Caco-2 (cell line): ENCODE data around the gene STRIP1. TPM values are rescaled to one million over a fixed set of nuclear protein-coding genes. Genes with fewer than 3 reads are reported as not detected.

ENCODE experiments used
- BruUV-seq: library from RNA; stranded (reverse); fragments of 400-500 nt; replicated peaks from 2 replicates; lab custom pipeline; 2021; lab: Mats Ljungman, UMichigan
- CTCF ChIA-PET: fragments of 300-600 bp; sonication (Branson Sonifier 250); formaldehyde crosslinking; loops from one replicate; lab custom pipeline; 2022; ENCODE audit warnings: antibody characterized with exemption; lab: Charles Lee
- POLR2A ChIA-PET: fragments of 300-600 bp; sonication (Branson Sonifier 250); formaldehyde crosslinking; loops from one replicate; lab custom pipeline; 2022; ENCODE audit warnings: antibody characterized with exemption; lab: Charles Lee
- DNase-seq, 2 experiments: peaks; one replicate each; pipeline versions ENCODE4 v3.0.0 to v3.0.0-alpha.2; 2020 to 2022
- H3K27me3 ChIP-seq: replicated peaks from 2 replicates; pipeline ENCODE4 v1.6.0; 2011; ENCODE audit warnings: low read length; ENCODE audit not compliant: control insufficient read depth, insufficient read depth
- H3K36me3 ChIP-seq: 2 replicates; pipeline ENCODE4 v1.5.1; 2011; ENCODE audit warnings: low read length; ENCODE audit not compliant: control insufficient read depth, insufficient read depth
- H3K4me1 ChIP-seq: fragments of 250-450 bp; sonication (Bioruptor Pico); 2 replicates; pipeline ENCODE4 v1.5.1; 2020; ENCODE audit warnings: mild to moderate bottlenecking
- H3K4me3 ChIP-seq: 2 replicates; pipeline ENCODE4 v1.5.1; 2011; ENCODE audit warnings: low read depth, mild to moderate bottlenecking, control low read depth, low read length
- H3K9me3 ChIP-seq: fragments of 250-450 bp; sonication (Bioruptor Pico); 2 replicates; pipeline ENCODE4 v1.5.1; 2020; ENCODE audit warnings: mild to moderate bottlenecking, moderate library complexity
- H3K27ac Mint-ChIP-seq: one replicate; pipeline ENCODE4 v1.8.0; 2022; ENCODE audit warnings: mixed read lengths; ENCODE audit not compliant: unreplicated experiment
- H3K27me3 Mint-ChIP-seq: one replicate; pipeline ENCODE4 v1.8.0; 2022; ENCODE audit warnings: mixed read lengths; ENCODE audit not compliant: insufficient read depth, unreplicated experiment
- H3K36me3 Mint-ChIP-seq: one replicate; pipeline ENCODE4 v1.8.0; 2022; ENCODE audit warnings: mild to moderate bottlenecking, mixed read lengths; ENCODE audit not compliant: insufficient read depth, unreplicated experiment
- H3K4me1 Mint-ChIP-seq: one replicate; pipeline ENCODE4 v1.8.0; 2022; ENCODE audit warnings: low read depth, mixed read lengths; ENCODE audit not compliant: unreplicated experiment
- H3K4me3 Mint-ChIP-seq: one replicate; pipeline ENCODE4 v1.8.0; 2022; ENCODE audit warnings: mild to moderate bottlenecking, moderate library complexity, mixed read lengths; ENCODE audit not compliant: unreplicated experiment
- H3K9me3 Mint-ChIP-seq: one replicate; pipeline ENCODE4 v1.8.0; 2022; ENCODE audit warnings: mixed read lengths; ENCODE audit not compliant: unreplicated experiment
- CTCF ChIP-seq, 2 experiments: fragments of 200-600 bp in 1 of 2; IDR thresholded peaks; 1 replicate in 1 of 2; 2 replicates in 1 of 2; pipeline versions ENCODE4 v1.5.1 to v1.8.0; 2011 to 2022; ENCODE audit warnings: antibody characterized with exemption in 1 of 2, control low read depth in 1 of 2, inconsistent platforms in 1 of 2, low read depth in 1 of 2, low read length in 1 of 2, mild to moderate bottlenecking in 1 of 2, moderate library complexity in 1 of 2; ENCODE audit not compliant: insufficient read depth in 1 of 2, severe bottlenecking in 1 of 2, unreplicated experiment in 1 of 2
- intact Hi-C: fragments of 100-400 bp; cut with micrococcal nuclease; formaldehyde crosslinking; loops from one replicate; pipeline ENCODE4 v1.10.0; 2022; ENCODE audit not compliant: unreplicated experiment
- total RNA-seq: library from RNA; stranded (reverse); gene quantifications from 2 replicates; pipeline ENCODE4 v1.2.3, GENCODE V29; 2022

The STRIP1 gene
- total RNA-seq, 1 experiment from 2014 or later = 36.1 TPM

- ChIA-PET POLR2A (no interaction called here), CTCF (no interaction called here)
- Mint-ChIP-seq H3K4me3 (no peak overlapping the region), H3K27ac (no peak overlapping the region), H3K27me3 (no peaks in the 10 kb centered on the region), H3K36me3 (peaks cover 9% of the 10 kb centered on the region), H3K4me1 (no peaks in the 10 kb centered on the region), H3K9me3 (no peaks in the 10 kb centered on the region)
- peaks cover 4% of the 10 kb centered on the region for H3K4me1 ChIP-seq
- no peaks in the 10 kb centered on the region for H3K27me3 ChIP-seq
- BruUV-seq = no TSS peak
- no peaks in the 10 kb centered on the region for H3K36me3 ChIP-seq
- no peak for DNase-seq
- H3K9me3 ChIP-seq = no peaks in the 10 kb centered on the region
- no peak for TF ChIP-seq CTCF (IDR thresholded peaks at IDR 0.05; ENCODE audit: insufficient read depth in 1 of 2, low read depth in 1 of 2, low read length in 1 of 2, severe bottlenecking in 1 of 2, unreplicated experiment in 1 of 2)
- no peak overlapping the region for H3K4me3 ChIP-seq
- intact Hi-C loops = no loop called here
Observed at GRCh38 chr1:109997204-109997866, 37.1 kb upstream of the STRIP1 start.

GRCh38 chr1:109997867-109998229 lies 36.6 kb upstream of the STRIP1 start:
- ChIA-PET CTCF (no interaction called here), POLR2A (no interaction called here)
- BruUV-seq = no TSS peak
- no peak overlapping the region for H3K4me3 ChIP-seq
- no peak for DNase-seq
- H3K27me3 ChIP-seq = no peaks in the 10 kb centered on the region
- Mint-ChIP-seq H3K9me3 (no peaks in the 10 kb centered on the region), H3K36me3 (peaks cover 9% of the 10 kb centered on the region), H3K4me3 (no peak overlapping the region), H3K27ac (no peak overlapping the region), H3K27me3 (no peaks in the 10 kb centered on the region), H3K4me1 (peaks cover 4% of the 10 kb centered on the region)
- H3K9me3 ChIP-seq = no peaks in the 10 kb centered on the region
- no peak for TF ChIP-seq CTCF (IDR thresholded peaks at IDR 0.05; ENCODE audit: insufficient read depth in 1 of 2, low read depth in 1 of 2, low read length in 1 of 2, severe bottlenecking in 1 of 2, unreplicated experiment in 1 of 2)
- no peaks in the 10 kb centered on the region for H3K36me3 ChIP-seq
- intact Hi-C loops = no loop called here
- peaks cover 9% of the 10 kb centered on the region for H3K4me1 ChIP-seq

- Histone ChIP-seq H3K9me3 (no peaks in the 10 kb centered on the region), H3K4me1 (peaks cover 28% of the 10 kb centered on the region), H3K36me3 (no peaks in the 10 kb centered on the region), H3K27me3 (no peaks in the 10 kb centered on the region), H3K4me3 (no peak overlapping the region)
- Mint-ChIP-seq H3K27me3 (no peaks in the 10 kb centered on the region), H3K36me3 (peaks cover 7% of the 10 kb centered on the region), H3K9me3 (no peaks in the 10 kb centered on the region), H3K4me3 (no peak overlapping the region), H3K4me1 (peaks cover 21% of the 10 kb centered on the region), H3K27ac (peak overlapping the region; percentile 87)
- CTCF ChIA-PET = no interaction called here
- BruUV-seq = no TSS peak
- intact Hi-C loops = no loop called here
- POLR2A ChIA-PET = no interaction called here
- no peak for TF ChIP-seq CTCF (IDR thresholded peaks at IDR 0.05; ENCODE audit: insufficient read depth in 1 of 2, low read depth in 1 of 2, low read length in 1 of 2, severe bottlenecking in 1 of 2, unreplicated experiment in 1 of 2)
- no peak for DNase-seq
Observed at GRCh38 chr1:110002695-110003094, 31.7 kb upstream of the STRIP1 start.
